GM12875 (cell line): ENCODE measurements around the gene WBP1L.
"Not testable (repeated sequence)": the region's sequence is repeated elsewhere in the genome, so short reads cannot be mapped to it uniquely, and the experiment has no call there.

Experiments
- H3K4me3 ChIP-seq: one replicate; pipeline ENCODE4 v1.5.1; 2011; ENCODE audit warnings: low read depth, low read length, control low read depth
- TF ChIP-seq, protein P1 (sequence below): IDR thresholded peaks from 2 replicates; pipeline ENCODE4 v1.5.1; 2011; ENCODE audit warnings: low read depth, mild to moderate bottlenecking, control low read depth, inconsistent platforms, low read length, moderate library complexity, borderline replicate concordance; ENCODE audit not compliant: insufficient read depth

Gene WBP1L

DNA sequence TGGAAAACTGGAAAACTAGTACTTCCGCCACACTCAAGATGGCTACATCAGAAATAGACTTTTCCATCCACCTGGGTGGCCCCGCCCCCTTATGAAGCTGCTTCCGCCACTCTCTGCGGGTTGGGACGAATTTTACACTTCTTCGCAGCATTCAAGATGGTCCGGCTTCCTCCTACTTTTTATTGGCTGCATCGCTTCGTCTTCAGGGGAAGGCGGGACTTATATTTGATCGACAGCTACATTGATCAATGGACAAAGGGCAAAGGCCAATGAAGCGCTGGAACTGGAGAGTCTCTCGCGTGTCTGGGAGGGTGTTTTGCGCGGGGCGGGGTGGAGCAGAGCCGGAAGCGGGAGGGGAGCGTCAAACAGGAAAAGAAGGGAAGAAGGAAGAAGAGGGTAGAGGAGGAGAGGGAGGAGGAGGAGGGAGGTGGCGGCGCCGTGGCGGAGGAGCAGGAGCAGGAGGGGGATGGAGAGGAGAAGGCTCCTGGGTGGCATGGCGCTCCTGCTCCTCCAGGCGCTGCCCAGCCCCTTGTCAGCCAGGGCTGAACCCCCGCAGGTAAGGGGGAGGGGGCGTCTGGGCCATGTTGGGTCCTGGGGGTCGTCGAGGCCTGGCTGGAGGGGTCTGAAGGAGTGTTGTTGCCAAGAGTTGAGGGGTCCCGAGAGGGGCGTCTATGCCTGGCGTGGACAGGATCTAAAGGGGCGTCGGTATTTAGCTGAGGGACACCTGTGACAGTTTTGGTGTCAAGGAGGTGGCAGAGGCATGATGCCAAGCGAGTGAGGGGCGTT, at the start of gene WBP1L:
Gene WBP1L, plus strand, starts transcription at position 361 of the 786 bp plus-strand sequence. Its CDS starts 106 bp downstream, at position 467.
- peak within 1 kb of the TSS; percentile 83 for H3K4me3 ChIP-seq
- TF ChIP-seq, protein P1, sequence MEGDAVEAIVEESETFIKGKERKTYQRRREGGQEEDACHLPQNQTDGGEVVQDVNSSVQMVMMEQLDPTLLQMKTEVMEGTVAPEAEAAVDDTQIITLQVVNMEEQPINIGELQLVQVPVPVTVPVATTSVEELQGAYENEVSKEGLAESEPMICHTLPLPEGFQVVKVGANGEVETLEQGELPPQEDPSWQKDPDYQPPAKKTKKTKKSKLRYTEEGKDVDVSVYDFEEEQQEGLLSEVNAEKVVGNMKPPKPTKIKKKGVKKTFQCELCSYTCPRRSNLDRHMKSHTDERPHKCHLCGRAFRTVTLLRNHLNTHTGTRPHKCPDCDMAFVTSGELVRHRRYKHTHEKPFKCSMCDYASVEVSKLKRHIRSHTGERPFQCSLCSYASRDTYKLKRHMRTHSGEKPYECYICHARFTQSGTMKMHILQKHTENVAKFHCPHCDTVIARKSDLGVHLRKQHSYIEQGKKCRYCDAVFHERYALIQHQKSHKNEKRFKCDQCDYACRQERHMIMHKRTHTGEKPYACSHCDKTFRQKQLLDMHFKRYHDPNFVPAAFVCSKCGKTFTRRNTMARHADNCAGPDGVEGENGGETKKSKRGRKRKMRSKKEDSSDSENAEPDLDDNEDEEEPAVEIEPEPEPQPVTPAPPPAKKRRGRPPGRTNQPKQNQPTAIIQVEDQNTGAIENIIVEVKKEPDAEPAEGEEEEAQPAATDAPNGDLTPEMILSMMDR = no peak

DNA sequence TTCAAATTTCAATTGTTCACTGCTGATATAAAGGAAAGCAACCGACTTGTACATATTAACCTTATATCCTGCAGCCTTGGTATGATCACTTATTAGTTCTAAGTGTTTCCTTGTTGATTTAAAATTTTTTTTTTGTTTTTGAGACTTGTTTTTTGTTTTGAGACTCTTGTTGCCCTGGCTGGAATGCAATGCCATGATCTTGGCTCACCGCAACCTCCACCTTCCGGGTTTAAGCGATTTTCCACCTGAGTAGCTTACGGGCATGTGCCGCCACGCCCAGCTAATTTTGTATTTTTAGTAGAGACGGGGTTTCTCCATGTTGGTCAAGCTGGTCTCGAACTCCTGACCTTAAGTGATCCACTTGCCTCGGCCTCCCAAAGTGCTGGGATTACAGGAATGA, 48.3 kb upstream of the WBP1L start:
- not testable (repeated sequence) for H3K4me3 ChIP-seq

- H3K4me3 ChIP-seq = no peak overlapping the region
- TF ChIP-seq, protein P1 = no peak
Observed at GRCh38 chr10:102696736-102697135, 47.0 kb upstream of the WBP1L start.

DNA sequence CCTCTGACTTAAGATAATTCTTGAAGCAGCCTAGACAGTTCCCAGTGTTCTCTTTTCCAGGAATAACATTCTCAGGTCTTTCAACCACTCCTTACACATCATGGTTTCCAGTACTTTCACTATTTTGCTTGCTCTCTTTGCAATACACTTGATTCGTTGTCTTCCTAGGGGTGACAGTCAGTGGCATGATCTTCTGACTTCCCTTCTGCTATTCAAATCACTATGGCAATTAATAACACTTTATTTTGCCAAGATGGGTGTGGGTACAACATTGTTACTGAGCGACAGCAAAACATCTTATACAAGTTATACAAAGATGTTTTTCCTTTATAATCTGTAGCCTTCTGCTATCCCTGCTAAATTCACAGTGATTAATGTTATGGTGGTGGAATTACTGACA, 44.9 kb upstream of the WBP1L start:
- TF ChIP-seq, protein P1 = no peak

DNA sequence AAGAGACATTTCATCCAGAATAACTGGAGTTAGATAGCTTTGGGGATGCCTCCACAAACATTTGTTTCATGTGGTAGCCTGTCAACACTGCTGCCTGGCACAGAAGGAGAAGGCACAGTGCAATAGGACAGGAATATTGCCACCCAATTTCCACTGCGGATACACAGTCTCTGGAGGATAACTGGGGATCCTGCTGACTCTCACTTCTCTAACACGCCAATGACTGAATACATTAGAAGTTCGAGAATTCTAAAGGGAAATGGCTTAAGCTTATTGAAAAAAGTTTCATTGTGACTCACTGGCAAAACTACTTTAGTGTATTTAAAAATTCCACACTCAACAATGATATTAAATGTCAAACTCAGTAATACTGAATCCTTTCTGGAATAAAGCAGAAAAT, 42.5 kb upstream of the WBP1L start:
- TF ChIP-seq, protein P1 = no peak
- no peak overlapping the region for H3K4me3 ChIP-seq

More for the DNA sequence above, 44.9 kb upstream of the WBP1L start:
- H3K4me3 ChIP-seq = no peak overlapping the region

DNA sequence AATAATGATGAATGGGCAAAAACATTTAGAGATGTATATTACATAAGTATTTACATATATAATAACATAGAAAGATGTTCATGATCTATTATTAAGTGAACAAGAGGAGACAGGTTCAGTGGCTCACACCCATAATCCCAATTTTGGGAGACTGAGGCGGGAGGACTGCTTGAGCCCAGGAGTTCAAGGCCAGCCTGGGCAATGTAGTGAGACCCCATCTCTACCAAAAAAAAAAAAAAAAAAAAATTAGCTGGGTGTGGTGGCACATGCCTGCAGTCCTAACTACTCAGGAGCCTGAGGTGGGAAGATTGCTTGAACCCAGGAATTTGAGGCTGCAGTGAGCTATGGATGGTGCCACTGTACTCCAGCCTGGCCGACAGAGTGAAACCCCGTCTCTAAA, 42.0 kb upstream of the WBP1L start:
- no peak overlapping the region for H3K4me3 ChIP-seq
- TF ChIP-seq, protein P1 = no peak

- TF ChIP-seq, protein P1 = no peak
- H3K4me3 ChIP-seq = no peak overlapping the region
Observed at GRCh38 chr10:102702742-102703141, 41.0 kb upstream of the WBP1L start.
